ENCODE results near the gene CPM. TPM values are rescaled to one million over a fixed set of nuclear protein-coding genes. Genes with fewer than 3 reads are reported as not detected.

The CPM gene
- total RNA-seq, result 1 to 10 TPM; 1.1 to 1.4 TPM

- no peak within 1 kb of the TSS for H3K27ac Mint-ChIP-seq
- H3K9me3 Mint-ChIP-seq, result peaks cover 2% of the 10 kb centered on the region
- peaks cover 2% of the 10 kb centered on the region for H3K36me3 Mint-ChIP-seq (ENCODE audit: low read depth)
- DNase-seq, result peak; percentile 78
- peaks cover 14% of the 10 kb centered on the region for H3K4me1 Mint-ChIP-seq
- ChIA-PET POLR2A (interaction anchor here (1.4 kb wide), 2 partner anchors 8 to 24 kb away, joined by 3 to 4 read pairs; no protein-coding TSS in a partner anchor), CTCF (no interaction called here)
- H3K4me3 Mint-ChIP-seq, result peak within 1 kb of the TSS; percentile 75
- peaks cover 29% of the 10 kb centered on the region for H3K27me3 Mint-ChIP-seq
Observed at GRCh38 chr12:68932961-68933893, at the start of gene CPM. CPM (minus strand) TSS chr12:68933171; CDS start chr12:68932837, 334 bp downstream.

GRCh38 chr12:68981516-68981915 is 48.5 kb upstream of the CPM start:
- Mint-ChIP-seq H3K27me3 (no peaks in the 10 kb centered on the region), H3K36me3 (ENCODE audit: low read depth) (no peaks in the 10 kb centered on the region), H3K4me1 (peaks cover 3% of the 10 kb centered on the region), H3K4me3 (no peak overlapping the region), H3K27ac (no peak overlapping the region), H3K9me3 (peaks cover 10% of the 10 kb centered on the region)
- CTCF ChIA-PET, result no interaction called here
- POLR2A ChIA-PET, result no interaction called here
- no peak for DNase-seq

- POLR2A ChIA-PET, result no interaction called here
- DNase-seq, result no peak
- Mint-ChIP-seq H3K27ac (no peak overlapping the region), H3K27me3 (no peaks in the 10 kb centered on the region), H3K36me3 (ENCODE audit: low read depth) (no peaks in the 10 kb centered on the region), H3K4me3 (no peak overlapping the region), H3K4me1 (peaks cover 3% of the 10 kb centered on the region), H3K9me3 (peaks cover 8% of the 10 kb centered on the region)
- CTCF ChIA-PET, result no interaction called here
Observed at GRCh38 chr12:68980476-68981212, 47.7 kb upstream of the CPM start.

- no peak overlapping the region for H3K4me3 Mint-ChIP-seq
- DNase-seq, result no peak
- H3K4me1 Mint-ChIP-seq, result peaks cover 3% of the 10 kb centered on the region
- peaks cover 8% of the 10 kb centered on the region for H3K9me3 Mint-ChIP-seq
- H3K36me3 Mint-ChIP-seq (ENCODE audit: low read depth), result no peaks in the 10 kb centered on the region
- peaks cover 2% of the 10 kb centered on the region for H3K27me3 Mint-ChIP-seq
- H3K27ac Mint-ChIP-seq, result no peak overlapping the region
- ChIA-PET CTCF (no interaction called here), POLR2A (no interaction called here)
Observed at GRCh38 chr12:68978678-68979077, 45.7 kb upstream of the CPM start.

- no peak overlapping the region for H3K4me3 Mint-ChIP-seq
- H3K4me1 Mint-ChIP-seq, result peaks cover 3% of the 10 kb centered on the region
- peaks cover 2% of the 10 kb centered on the region for H3K27me3 Mint-ChIP-seq
- DNase-seq, result no peak
- H3K27ac Mint-ChIP-seq, result no peak overlapping the region
- ChIA-PET POLR2A (no interaction called here), CTCF (no interaction called here)
- H3K36me3 Mint-ChIP-seq (ENCODE audit: low read depth), result no peaks in the 10 kb centered on the region
- peaks cover 7% of the 10 kb centered on the region for H3K9me3 Mint-ChIP-seq
Observed at GRCh38 chr12:68977909-68978610, 45.1 kb upstream of the CPM start.

- DNase-seq, result no peak
- Mint-ChIP-seq H3K27me3 (peaks cover 2% of the 10 kb centered on the region), H3K4me1 (peaks cover 3% of the 10 kb centered on the region), H3K36me3 (ENCODE audit: low read depth) (no peaks in the 10 kb centered on the region), H3K9me3 (peaks cover under 1% of the 10 kb centered on the region), H3K4me3 (no peak overlapping the region), H3K27ac (no peak overlapping the region)
- ChIA-PET CTCF (no interaction called here), POLR2A (no interaction called here)
Observed at GRCh38 chr12:68977335-68977734, 44.4 kb upstream of the CPM start.

GRCh38 chr12:68976395-68976841 is 43.4 kb upstream of the CPM start:
- Mint-ChIP-seq H3K4me3 (no peak overlapping the region), H3K4me1 (peaks cover 3% of the 10 kb centered on the region), H3K36me3 (ENCODE audit: low read depth) (no peaks in the 10 kb centered on the region), H3K9me3 (no peaks in the 10 kb centered on the region), H3K27me3 (peaks cover 2% of the 10 kb centered on the region), H3K27ac (no peak overlapping the region)
- CTCF ChIA-PET, result interaction anchor here (0.6 kb wide), 2 partner anchors 178 to 711 kb away, joined by 3 to 4 read pairs; no protein-coding TSS in a partner anchor
- DNase-seq, result no peak
- POLR2A ChIA-PET, result no interaction called here

- H3K9me3 Mint-ChIP-seq, result no peaks in the 10 kb centered on the region
- ChIA-PET POLR2A (no interaction called here), CTCF (no interaction called here)
- no peak for DNase-seq
- peaks cover 3% of the 10 kb centered on the region for H3K4me1 Mint-ChIP-seq
- H3K4me3 Mint-ChIP-seq, result no peak overlapping the region
- H3K27me3 Mint-ChIP-seq, result peaks cover 2% of the 10 kb centered on the region
- no peak overlapping the region for H3K27ac Mint-ChIP-seq
- no peaks in the 10 kb centered on the region for H3K36me3 Mint-ChIP-seq (ENCODE audit: low read depth)
Observed at GRCh38 chr12:68975811-68976210, 42.8 kb upstream of the CPM start.

GRCh38 chr12:68972595-68972994 is 39.6 kb upstream of the CPM start:
- no peaks in the 10 kb centered on the region for H3K36me3 Mint-ChIP-seq (ENCODE audit: low read depth)
- no peak overlapping the region for H3K27ac Mint-ChIP-seq
- peaks cover 2% of the 10 kb centered on the region for H3K27me3 Mint-ChIP-seq
- CTCF ChIA-PET, result no interaction called here
- no peaks in the 10 kb centered on the region for H3K4me1 Mint-ChIP-seq
- H3K9me3 Mint-ChIP-seq, result no peaks in the 10 kb centered on the region
- DNase-seq, result no peak
- POLR2A ChIA-PET, result no interaction called here
- no peak overlapping the region for H3K4me3 Mint-ChIP-seq

GRCh38 chr12:68971404-68971803 is 38.4 kb upstream of the CPM start:
- CTCF ChIA-PET, result no interaction called here
- Mint-ChIP-seq H3K27ac (no peak overlapping the region), H3K36me3 (ENCODE audit: low read depth) (no peaks in the 10 kb centered on the region), H3K9me3 (no peaks in the 10 kb centered on the region), H3K27me3 (peaks cover 2% of the 10 kb centered on the region), H3K4me1 (no peaks in the 10 kb centered on the region), H3K4me3 (no peak overlapping the region)
- no peak for DNase-seq
- POLR2A ChIA-PET, result no interaction called here

GRCh38 chr12:68970951-68971350 is 38.0 kb upstream of the CPM start:
- no peaks in the 10 kb centered on the region for H3K36me3 Mint-ChIP-seq (ENCODE audit: low read depth)
- no peaks in the 10 kb centered on the region for H3K4me1 Mint-ChIP-seq
- CTCF ChIA-PET, result no interaction called here
- no peak overlapping the region for H3K4me3 Mint-ChIP-seq
- peaks cover 2% of the 10 kb centered on the region for H3K27me3 Mint-ChIP-seq
- H3K27ac Mint-ChIP-seq, result no peak overlapping the region
- DNase-seq, result no peak
- H3K9me3 Mint-ChIP-seq, result no peaks in the 10 kb centered on the region
- POLR2A ChIA-PET, result no interaction called here

GRCh38 chr12:68970306-68970705 is 37.3 kb upstream of the CPM start:
- POLR2A ChIA-PET, result no interaction called here
- Mint-ChIP-seq H3K27ac (no peak overlapping the region), H3K27me3 (peaks cover 2% of the 10 kb centered on the region), H3K36me3 (ENCODE audit: low read depth) (no peaks in the 10 kb centered on the region), H3K4me3 (no peak overlapping the region), H3K9me3 (no peaks in the 10 kb centered on the region), H3K4me1 (no peaks in the 10 kb centered on the region)
- DNase-seq, result no peak
- CTCF ChIA-PET, result no interaction called here

- Mint-ChIP-seq H3K27ac (no peak overlapping the region), H3K9me3 (no peaks in the 10 kb centered on the region), H3K4me1 (no peaks in the 10 kb centered on the region), H3K4me3 (no peak overlapping the region), H3K36me3 (ENCODE audit: low read depth) (peaks cover 5% of the 10 kb centered on the region), H3K27me3 (no peaks in the 10 kb centered on the region)
- ChIA-PET CTCF (interaction anchor here (0.6 kb wide), 1 partner anchor 175 kb away, joined by 3 read pairs; no protein-coding TSS in a partner anchor), POLR2A (interaction anchor here (1.3 kb wide), 1 partner anchor 9 kb away, joined by 3 read pairs; no protein-coding TSS in a partner anchor)
- DNase-seq, result no peak
Observed at GRCh38 chr12:68967046-68967445, 34.1 kb upstream of the CPM start.

All from activated CD4-positive, alpha-beta memory T cell treated with anti-CD3 and anti-CD28 coated beads, Interleukin-2, amount 10 ng/mL, durations not matched to agents 7 days and 5 days (primary cell).